ENCODE results near the gene SRC. TPM values are rescaled to one million over a fixed set of nuclear protein-coding genes. Genes with fewer than 3 reads are reported as not detected.

The SRC gene
- total and polyA plus RNA-seq, 2 experiments from 2014 or later: 8.0 to 25.9 TPM

DNA sequence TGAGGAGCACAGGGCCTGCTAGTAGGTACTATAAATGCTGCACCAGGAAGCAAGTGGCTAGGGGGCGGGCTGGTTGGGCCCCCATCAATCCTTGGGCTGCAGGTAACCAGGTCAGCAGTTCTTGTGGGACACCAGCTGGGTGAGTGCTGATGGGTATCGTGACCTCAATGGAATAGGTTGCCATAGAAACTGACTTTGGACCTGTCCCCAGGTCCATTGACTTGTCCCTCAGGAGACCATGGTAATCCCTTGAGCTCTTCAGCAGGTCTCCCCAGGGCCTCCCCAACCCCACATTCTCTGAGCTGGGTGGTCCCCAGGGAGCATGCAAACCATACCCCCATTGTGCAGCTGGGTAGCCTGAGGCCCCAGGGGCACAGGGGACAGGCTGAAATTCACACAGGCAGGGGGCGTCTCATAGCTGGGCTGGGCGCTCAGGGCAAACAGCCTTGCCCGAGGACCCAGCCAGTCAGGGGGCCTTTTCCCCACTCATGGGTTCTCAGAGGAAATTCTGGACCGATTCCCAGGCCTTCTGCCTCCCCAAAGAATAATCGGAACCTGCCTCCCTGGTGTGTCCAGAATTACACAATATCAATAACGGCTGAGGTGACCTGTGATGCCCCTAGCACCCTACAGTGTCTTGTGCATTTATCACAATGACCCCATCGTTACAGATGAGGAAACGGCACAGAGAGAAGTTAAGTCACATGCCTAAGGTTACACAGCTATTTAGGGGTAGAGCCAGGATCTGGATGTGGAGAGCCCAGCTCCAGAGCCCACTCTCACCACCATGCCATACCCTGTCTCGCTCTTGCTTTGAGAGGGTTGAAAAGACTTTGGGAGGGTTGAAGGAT lies 35.9 kb downstream of the SRC start:
- peaks cover 16% of the 10 kb centered on the region for H3K4me1 Mint-ChIP-seq
- no peaks in the 10 kb centered on the region for H3K9me2 ChIP-seq (ENCODE audit: insufficient read depth)
- 0 out of 2 replicates have a peak, but pooled peaks cover 8% of the 10 kb centered on the region for H3F3A ChIP-seq (replicated peaks; ENCODE audit: low read depth)
- 0 out of 2 replicates have a peak, but pooled peaks cover 3% of the 10 kb centered on the region for H3K79me2 ChIP-seq (replicated peaks; ENCODE audit: insufficient read depth)
- no peaks in the 10 kb centered on the region for H4K20me1 ChIP-seq (replicated peaks; ENCODE audit: insufficient read depth)
- DNase-seq (ENCODE audit: low spot score) (no peak), ATAC-seq (no peak)
- H3K27me3 Mint-ChIP-seq (ENCODE audit: insufficient read depth, low read depth, poor library complexity): peaks cover 15% of the 10 kb centered on the region
- TF ChIP-seq JUNB (IDR thresholded peaks at IDR 0.05; ENCODE audit: unreplicated experiment) (no peak), NANOG (IDR thresholded peaks at IDR 0.05; ENCODE audit: borderline replicate concordance) (no peak), EZH2 (IDR thresholded peaks at IDR 0.05; ENCODE audit: low read depth, unreplicated experiment) (no peak), POLR2AphosphoS5 (IDR thresholded peaks at IDR 0.05; ENCODE audit: low read depth) (no peak), EZH2phosphoT487 (IDR thresholded peaks at IDR 0.05; ENCODE audit: unreplicated experiment) (no peak), STAT1 (IDR thresholded peaks at IDR 0.05; ENCODE audit: unreplicated experiment) (no peak), ZNF114 (CRISPR knock-in tag; IDR thresholded peaks at IDR 0.05) (no peak), CREB1 (CRISPR knock-in tag; IDR thresholded peaks at IDR 0.05; ENCODE audit: low read depth) (no peak)
- TF ChIP-seq, protein P1, sequence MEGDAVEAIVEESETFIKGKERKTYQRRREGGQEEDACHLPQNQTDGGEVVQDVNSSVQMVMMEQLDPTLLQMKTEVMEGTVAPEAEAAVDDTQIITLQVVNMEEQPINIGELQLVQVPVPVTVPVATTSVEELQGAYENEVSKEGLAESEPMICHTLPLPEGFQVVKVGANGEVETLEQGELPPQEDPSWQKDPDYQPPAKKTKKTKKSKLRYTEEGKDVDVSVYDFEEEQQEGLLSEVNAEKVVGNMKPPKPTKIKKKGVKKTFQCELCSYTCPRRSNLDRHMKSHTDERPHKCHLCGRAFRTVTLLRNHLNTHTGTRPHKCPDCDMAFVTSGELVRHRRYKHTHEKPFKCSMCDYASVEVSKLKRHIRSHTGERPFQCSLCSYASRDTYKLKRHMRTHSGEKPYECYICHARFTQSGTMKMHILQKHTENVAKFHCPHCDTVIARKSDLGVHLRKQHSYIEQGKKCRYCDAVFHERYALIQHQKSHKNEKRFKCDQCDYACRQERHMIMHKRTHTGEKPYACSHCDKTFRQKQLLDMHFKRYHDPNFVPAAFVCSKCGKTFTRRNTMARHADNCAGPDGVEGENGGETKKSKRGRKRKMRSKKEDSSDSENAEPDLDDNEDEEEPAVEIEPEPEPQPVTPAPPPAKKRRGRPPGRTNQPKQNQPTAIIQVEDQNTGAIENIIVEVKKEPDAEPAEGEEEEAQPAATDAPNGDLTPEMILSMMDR (conservative IDR thresholded peaks at IDR 0.05; ENCODE audit: low read depth in 2 of 2): no peak
- TF ChIP-seq, protein P2, sequence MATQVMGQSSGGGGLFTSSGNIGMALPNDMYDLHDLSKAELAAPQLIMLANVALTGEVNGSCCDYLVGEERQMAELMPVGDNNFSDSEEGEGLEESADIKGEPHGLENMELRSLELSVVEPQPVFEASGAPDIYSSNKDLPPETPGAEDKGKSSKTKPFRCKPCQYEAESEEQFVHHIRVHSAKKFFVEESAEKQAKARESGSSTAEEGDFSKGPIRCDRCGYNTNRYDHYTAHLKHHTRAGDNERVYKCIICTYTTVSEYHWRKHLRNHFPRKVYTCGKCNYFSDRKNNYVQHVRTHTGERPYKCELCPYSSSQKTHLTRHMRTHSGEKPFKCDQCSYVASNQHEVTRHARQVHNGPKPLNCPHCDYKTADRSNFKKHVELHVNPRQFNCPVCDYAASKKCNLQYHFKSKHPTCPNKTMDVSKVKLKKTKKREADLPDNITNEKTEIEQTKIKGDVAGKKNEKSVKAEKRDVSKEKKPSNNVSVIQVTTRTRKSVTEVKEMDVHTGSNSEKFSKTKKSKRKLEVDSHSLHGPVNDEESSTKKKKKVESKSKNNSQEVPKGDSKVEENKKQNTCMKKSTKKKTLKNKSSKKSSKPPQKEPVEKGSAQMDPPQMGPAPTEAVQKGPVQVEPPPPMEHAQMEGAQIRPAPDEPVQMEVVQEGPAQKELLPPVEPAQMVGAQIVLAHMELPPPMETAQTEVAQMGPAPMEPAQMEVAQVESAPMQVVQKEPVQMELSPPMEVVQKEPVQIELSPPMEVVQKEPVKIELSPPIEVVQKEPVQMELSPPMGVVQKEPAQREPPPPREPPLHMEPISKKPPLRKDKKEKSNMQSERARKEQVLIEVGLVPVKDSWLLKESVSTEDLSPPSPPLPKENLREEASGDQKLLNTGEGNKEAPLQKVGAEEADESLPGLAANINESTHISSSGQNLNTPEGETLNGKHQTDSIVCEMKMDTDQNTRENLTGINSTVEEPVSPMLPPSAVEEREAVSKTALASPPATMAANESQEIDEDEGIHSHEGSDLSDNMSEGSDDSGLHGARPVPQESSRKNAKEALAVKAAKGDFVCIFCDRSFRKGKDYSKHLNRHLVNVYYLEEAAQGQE (IDR thresholded peaks at IDR 0.05; ENCODE audit: unreplicated experiment): no peak
- TF ChIP-seq, protein P3, sequence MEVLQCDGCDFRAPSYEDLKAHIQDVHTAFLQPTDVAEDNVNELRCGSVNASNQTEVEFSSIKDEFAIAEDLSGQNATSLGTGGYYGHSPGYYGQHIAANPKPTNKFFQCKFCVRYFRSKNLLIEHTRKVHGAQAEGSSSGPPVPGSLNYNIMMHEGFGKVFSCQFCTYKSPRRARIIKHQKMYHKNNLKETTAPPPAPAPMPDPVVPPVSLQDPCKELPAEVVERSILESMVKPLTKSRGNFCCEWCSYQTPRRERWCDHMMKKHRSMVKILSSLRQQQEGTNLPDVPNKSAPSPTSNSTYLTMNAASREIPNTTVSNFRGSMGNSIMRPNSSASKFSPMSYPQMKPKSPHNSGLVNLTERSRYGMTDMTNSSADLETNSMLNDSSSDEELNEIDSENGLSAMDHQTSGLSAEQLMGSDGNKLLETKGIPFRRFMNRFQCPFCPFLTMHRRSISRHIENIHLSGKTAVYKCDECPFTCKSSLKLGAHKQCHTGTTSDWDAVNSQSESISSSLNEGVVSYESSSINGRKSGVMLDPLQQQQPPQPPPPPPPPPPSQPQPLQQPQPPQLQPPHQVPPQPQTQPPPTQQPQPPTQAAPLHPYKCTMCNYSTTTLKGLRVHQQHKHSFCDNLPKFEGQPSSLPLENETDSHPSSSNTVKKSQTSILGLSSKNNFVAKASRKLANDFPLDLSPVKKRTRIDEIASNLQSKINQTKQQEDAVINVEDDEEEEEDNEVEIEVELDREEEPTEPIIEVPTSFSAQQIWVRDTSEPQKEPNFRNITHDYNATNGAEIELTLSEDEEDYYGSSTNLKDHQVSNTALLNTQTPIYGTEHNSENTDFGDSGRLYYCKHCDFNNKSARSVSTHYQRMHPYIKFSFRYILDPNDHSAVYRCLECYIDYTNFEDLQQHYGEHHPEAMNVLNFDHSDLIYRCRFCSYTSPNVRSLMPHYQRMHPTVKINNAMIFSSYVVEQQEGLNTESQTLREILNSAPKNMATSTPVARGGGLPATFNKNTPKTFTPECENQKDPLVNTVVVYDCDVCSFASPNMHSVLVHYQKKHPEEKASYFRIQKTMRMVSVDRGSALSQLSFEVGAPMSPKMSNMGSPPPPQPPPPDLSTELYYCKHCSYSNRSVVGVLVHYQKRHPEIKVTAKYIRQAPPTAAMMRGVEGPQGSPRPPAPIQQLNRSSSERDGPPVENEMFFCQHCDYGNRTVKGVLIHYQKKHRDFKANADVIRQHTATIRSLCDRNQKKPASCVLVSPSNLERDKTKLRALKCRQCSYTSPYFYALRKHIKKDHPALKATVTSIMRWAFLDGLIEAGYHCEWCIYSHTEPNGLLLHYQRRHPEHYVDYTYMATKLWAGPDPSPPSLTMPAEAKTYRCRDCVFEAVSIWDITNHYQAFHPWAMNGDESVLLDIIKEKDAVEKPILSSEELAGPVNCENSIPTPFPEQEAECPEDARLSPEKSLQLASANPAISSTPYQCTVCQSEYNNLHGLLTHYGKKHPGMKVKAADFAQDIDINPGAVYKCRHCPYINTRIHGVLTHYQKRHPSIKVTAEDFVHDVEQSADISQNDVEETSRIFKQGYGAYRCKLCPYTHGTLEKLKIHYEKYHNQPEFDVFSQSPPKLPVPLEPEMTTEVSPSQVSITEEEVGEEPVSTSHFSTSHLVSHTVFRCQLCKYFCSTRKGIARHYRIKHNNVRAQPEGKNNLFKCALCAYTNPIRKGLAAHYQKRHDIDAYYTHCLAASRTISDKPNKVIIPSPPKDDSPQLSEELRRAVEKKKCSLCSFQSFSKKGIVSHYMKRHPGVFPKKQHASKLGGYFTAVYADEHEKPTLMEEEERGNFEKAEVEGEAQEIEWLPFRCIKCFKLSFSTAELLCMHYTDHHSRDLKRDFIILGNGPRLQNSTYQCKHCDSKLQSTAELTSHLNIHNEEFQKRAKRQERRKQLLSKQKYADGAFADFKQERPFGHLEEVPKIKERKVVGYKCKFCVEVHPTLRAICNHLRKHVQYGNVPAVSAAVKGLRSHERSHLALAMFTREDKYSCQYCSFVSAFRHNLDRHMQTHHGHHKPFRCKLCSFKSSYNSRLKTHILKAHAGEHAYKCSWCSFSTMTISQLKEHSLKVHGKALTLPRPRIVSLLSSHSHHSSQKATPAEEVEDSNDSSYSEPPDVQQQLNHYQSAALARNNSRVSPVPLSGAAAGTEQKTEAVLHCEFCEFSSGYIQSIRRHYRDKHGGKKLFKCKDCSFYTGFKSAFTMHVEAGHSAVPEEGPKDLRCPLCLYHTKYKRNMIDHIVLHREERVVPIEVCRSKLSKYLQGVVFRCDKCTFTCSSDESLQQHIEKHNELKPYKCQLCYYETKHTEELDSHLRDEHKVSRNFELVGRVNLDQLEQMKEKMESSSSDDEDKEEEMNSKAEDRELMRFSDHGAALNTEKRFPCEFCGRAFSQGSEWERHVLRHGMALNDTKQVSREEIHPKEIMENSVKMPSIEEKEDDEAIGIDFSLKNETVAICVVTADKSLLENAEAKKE (CRISPR knock-in tag; IDR thresholded peaks at IDR 0.05): no peak
- TF ChIP-seq, protein P4, sequence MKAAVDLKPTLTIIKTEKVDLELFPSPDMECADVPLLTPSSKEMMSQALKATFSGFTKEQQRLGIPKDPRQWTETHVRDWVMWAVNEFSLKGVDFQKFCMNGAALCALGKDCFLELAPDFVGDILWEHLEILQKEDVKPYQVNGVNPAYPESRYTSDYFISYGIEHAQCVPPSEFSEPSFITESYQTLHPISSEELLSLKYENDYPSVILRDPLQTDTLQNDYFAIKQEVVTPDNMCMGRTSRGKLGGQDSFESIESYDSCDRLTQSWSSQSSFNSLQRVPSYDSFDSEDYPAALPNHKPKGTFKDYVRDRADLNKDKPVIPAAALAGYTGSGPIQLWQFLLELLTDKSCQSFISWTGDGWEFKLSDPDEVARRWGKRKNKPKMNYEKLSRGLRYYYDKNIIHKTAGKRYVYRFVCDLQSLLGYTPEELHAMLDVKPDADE (IDR thresholded peaks at IDR 0.05): no peak
- H3K4me3 ChIP-seq: no peak overlapping the region
- peaks cover 16% of the 10 kb centered on the region for H3K36me3 Mint-ChIP-seq (ENCODE audit: low read depth)
- H3K27me3 ChIP-seq (ENCODE audit: insufficient read depth): no peaks in the 10 kb centered on the region
- H2AFZ ChIP-seq: no peak overlapping the region
- no peaks in the 10 kb centered on the region for H3K36me3 ChIP-seq (ENCODE audit: insufficient read depth)
- no peak overlapping the region for H3K4me3 Mint-ChIP-seq
- no peak overlapping the region for H3K4me2 ChIP-seq
- peaks cover 9% of the 10 kb centered on the region; the same call in 1 of the 2 replicates for H3K4me1 ChIP-seq (ENCODE audit: insufficient read depth)
- no peaks in the 10 kb centered on the region for H3K9me3 Mint-ChIP-seq
- no peak overlapping the region for H3K27ac ChIP-seq (ENCODE audit: low read depth)
- no peak overlapping the region for H3K27ac Mint-ChIP-seq
